ENCODE results near the gene PSMD1.

DNA sequence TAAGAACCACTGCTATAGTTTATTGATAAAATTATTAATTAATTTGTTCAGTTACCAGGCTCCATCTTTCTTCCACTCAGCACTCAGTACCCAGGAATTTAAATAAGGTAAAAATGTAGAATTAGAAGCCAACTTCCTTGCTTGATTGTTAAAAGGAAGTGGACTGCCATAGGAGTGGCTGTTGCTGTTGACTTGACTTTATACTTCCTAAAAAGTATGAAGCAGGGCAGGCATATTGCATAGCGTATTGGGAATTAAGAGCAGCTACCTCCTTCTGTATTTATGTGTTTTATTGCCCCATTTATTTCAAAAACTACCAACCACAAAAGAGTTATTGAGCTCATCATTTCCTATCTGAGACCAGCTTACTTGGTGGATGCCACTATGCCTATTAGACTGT lies 27.9 kb downstream of the PSMD1 start:
- TF ChIP-seq GATA2 (IDR thresholded peaks at IDR 0.05; ENCODE audit: low read depth, low read length) (no peak), GATA3 (IDR thresholded peaks at IDR 0.05; ENCODE audit: low read depth, low read length) (no peak)

Measured in SH-SY5Y (cell line).